GF-D8 (cell line): ENCODE measurements around the gene KRTAP2-2.

ENCODE experiments used
- DNase-seq: peaks from one replicate; lab custom pipeline; 2025; lab: John Stamatoyannopoulos, UW

Gene KRTAP2-2

GRCh38 chr17:41020336-41020735, 34.7 kb downstream of the KRTAP2-2 start:
- DNase-seq, result no peak

GRCh38 chr17:41019415-41019814, 35.6 kb downstream of the KRTAP2-2 start:
- DNase-seq, result no peak

- no peak for DNase-seq
Observed at GRCh38 chr17:41018541-41018940, 36.5 kb downstream of the KRTAP2-2 start.

- no peak for DNase-seq
Observed at GRCh38 chr17:41016578-41017215, 38.3 kb downstream of the KRTAP2-2 start.

- no peak for DNase-seq
Observed at GRCh38 chr17:41015454-41015853, 39.6 kb downstream of the KRTAP2-2 start.

- DNase-seq, result no peak
Observed at GRCh38 chr17:41013606-41014005, 41.4 kb downstream of the KRTAP2-2 start.

GRCh38 chr17:41013181-41013580, 41.8 kb downstream of the KRTAP2-2 start:
- no peak for DNase-seq

- no peak for DNase-seq
Observed at GRCh38 chr17:41012326-41013120, 42.5 kb downstream of the KRTAP2-2 start.

GRCh38 chr17:41010441-41010840, 44.6 kb downstream of the KRTAP2-2 start:
- no peak for DNase-seq

GRCh38 chr17:41009936-41010335, 45.1 kb downstream of the KRTAP2-2 start:
- no peak for DNase-seq

- no peak for DNase-seq
Observed at GRCh38 chr17:41009301-41009760, 45.7 kb downstream of the KRTAP2-2 start.

- DNase-seq, result no peak
Observed at GRCh38 chr17:41008811-41009210, 46.2 kb downstream of the KRTAP2-2 start, which contains the start of gene KRTAP3-1. KRTAP3-1 (minus strand) TSS chr17:41009128; CDS start chr17:41009074, 54 bp downstream.
